Left lung (tissue), 10 donors: ENCODE measurements around the gene SMPDL3A. TPM values are rescaled to one million over a fixed set of nuclear protein-coding genes. Genes with fewer than 3 reads are reported as not detected.
A peak's percentile ranks its signal among the peaks of the same experiment; 100 is the strongest.

ENCODE experiments used
- ATAC-seq: fragments of 200-7000 bp; cut with Tn5 transposase; one replicate; pipeline ENCODE4 v1.9.1; 2020; ENCODE audit warnings: moderate library complexity
- DNase-seq, 4 donors: peaks; one replicate each; pipeline ENCODE4 v3.0.0-alpha.2; 2013 to 2020
- H3K27ac ChIP-seq, 2 donors: fragments of 200-600 bp; sonication (generic) in 1 of 2; one replicate each; pipeline versions ENCODE4 v1.5.0 to v1.8.0; 2020 to 2021
- H3K27me3 ChIP-seq, 2 donors: fragments of 200-600 bp; sonication (generic) in 1 of 2; one replicate each; pipeline versions ENCODE4 v1.5.0 to v1.8.0; 2020 to 2021
- H3K36me3 ChIP-seq, 2 donors: fragments of 200-600 bp; sonication (generic) in 1 of 2; one replicate each; pipeline versions ENCODE4 v1.5.0 to v1.8.0; 2020 to 2021
- H3K4me1 ChIP-seq, 2 donors: fragments of 200-600 bp; one replicate each; pipeline ENCODE4 v1.8.0; 2021
- H3K4me3 ChIP-seq, 2 donors: fragments of 200-600 bp; sonication (generic) in 1 of 2; one replicate each; pipeline versions ENCODE4 v1.5.0 to v1.8.0; 2020 to 2021; ENCODE audit warnings: mild to moderate bottlenecking in 1 of 2
- H3K9me3 ChIP-seq, 2 donors: fragments of 200-600 bp; sonication (generic) in 1 of 2; one replicate each; pipeline versions ENCODE4 v1.5.0 to v1.8.0; 2020 to 2021
- intact Hi-C, 2 donors: fragments of 100-400 bp; cut with DNase I; formaldehyde crosslinking; loops; one replicate each; pipeline versions ENCODE4 v1.11.2 to v1.14.2; 2022
- polyA plus RNA-seq, 6 donors: library from polyadenylated mRNA; unstranded; fragments of 120-200 nt; gene quantifications; one replicate each; pipeline ENCODE4 v1.2.1, GENCODE V29; 2013; ENCODE audit not compliant: insufficient read length in 6 of 6
- total RNA-seq, 2 donors: library from RNA; stranded (reverse); fragmentation: NEBNext Ultra II Directional; extraction: Animal tissue kit (Norgen Biotek cat#: 25700); gene quantifications; one replicate each; pipeline ENCODE4 v1.2.1, GENCODE V29; 2021
- TF ChIP-seq, protein P1 (sequence below), 2 donors: fragments of 200-600 bp; sonication (generic) in 1 of 2; IDR thresholded peaks; one replicate each; pipeline versions ENCODE4 v1.5.0 to v1.8.0; 2021; ENCODE audit warnings: antibody characterized with exemption in 2 of 2
- donor health status: DM: no; HTN: yes; CAD: no.
- donor health status: DM: no; HTN: no; CAD: no.

SMPDL3A gene
- total and polyA plus RNA-seq, 8 donors, result 27.4 to 56.4 (median 42.3) TPM

DNA sequence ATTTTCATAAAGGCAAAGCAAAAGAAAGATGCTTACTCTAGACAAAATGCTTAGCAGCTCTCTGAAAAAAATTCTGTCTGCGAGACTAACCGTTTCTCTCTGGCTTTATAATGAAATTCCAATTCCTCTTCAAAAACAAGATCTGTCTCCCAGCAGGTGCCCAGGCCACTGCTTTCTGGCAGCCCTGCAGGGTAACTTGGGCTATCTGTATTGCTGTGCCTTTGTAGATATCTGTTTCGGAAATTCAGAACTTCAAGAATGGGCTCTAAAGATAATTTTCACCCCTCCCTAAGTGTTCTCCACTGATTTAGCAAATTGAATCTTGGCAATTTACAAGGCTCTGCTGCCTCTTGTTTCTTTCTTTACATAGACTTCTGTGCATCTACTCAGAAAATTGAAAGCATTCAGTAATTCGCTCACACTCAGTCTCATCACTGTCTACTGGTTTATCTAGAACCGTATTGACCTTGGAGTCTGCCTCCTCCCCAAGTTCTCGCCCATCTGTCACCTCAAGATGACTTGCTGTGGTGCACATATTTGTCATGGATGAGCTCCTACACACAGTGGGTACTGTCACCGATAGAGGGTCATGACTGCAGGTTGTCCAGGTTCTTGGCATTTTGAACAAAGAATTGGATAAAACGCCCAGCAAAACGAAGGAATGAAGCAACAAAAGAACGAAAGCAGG is 35.9 kb upstream of the SMPDL3A start:
- H3K9me3 ChIP-seq, result no peaks in the 10 kb centered on the region
- H3K4me1 ChIP-seq, result peaks cover 0 to 28% of the 10 kb centered on the region in 2 donors
- H3K36me3 ChIP-seq, result no peaks in the 10 kb centered on the region
- TF ChIP-seq, protein P1, sequence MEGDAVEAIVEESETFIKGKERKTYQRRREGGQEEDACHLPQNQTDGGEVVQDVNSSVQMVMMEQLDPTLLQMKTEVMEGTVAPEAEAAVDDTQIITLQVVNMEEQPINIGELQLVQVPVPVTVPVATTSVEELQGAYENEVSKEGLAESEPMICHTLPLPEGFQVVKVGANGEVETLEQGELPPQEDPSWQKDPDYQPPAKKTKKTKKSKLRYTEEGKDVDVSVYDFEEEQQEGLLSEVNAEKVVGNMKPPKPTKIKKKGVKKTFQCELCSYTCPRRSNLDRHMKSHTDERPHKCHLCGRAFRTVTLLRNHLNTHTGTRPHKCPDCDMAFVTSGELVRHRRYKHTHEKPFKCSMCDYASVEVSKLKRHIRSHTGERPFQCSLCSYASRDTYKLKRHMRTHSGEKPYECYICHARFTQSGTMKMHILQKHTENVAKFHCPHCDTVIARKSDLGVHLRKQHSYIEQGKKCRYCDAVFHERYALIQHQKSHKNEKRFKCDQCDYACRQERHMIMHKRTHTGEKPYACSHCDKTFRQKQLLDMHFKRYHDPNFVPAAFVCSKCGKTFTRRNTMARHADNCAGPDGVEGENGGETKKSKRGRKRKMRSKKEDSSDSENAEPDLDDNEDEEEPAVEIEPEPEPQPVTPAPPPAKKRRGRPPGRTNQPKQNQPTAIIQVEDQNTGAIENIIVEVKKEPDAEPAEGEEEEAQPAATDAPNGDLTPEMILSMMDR (IDR thresholded peaks at IDR 0.05), result no peak
- peak overlapping the region; percentile 39 to 53 for H3K27ac ChIP-seq
- intact Hi-C loops, result no loop called here
- H3K27me3 ChIP-seq, result no peaks in the 10 kb centered on the region
- no peak for DNase-seq
- peak; percentile 36 for ATAC-seq
- H3K4me3 ChIP-seq, result peak overlapping the region in 1 of 2 donors; percentile 23

DNA sequence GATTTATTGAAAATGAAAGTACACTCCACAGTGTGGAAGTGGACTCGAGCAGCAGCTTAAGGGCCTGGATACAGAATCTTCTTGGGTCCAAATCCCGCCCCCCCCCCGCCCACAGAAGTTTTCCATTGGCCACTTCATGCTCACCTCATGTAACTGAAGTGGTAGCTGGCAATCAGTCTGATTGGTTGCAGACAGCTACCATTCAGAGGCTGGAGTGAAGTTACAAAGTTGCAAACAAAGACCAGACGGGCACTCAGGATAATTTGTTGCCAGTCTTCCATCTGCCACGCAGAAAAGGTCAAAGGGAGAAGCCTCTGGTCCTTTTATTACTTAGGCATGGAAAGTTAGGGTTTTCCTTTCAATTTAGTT is 35.4 kb upstream of the SMPDL3A start:
- TF ChIP-seq, protein P1 (IDR thresholded peaks at IDR 0.05), result no peak
- intact Hi-C loops, result no loop called here
- H3K27ac ChIP-seq, result peak overlapping the region in 1 of 2 donors; percentile 63
- H3K4me3 ChIP-seq, result peak overlapping the region in 1 of 2 donors; percentile 23
- H3K9me3 ChIP-seq, result no peaks in the 10 kb centered on the region
- DNase-seq (no peak), ATAC-seq (peak; percentile 83)
- H3K27me3 ChIP-seq, result no peaks in the 10 kb centered on the region
- H3K36me3 ChIP-seq, result no peaks in the 10 kb centered on the region
- peaks cover 0 to 28% of the 10 kb centered on the region in 2 donors for H3K4me1 ChIP-seq

DNA sequence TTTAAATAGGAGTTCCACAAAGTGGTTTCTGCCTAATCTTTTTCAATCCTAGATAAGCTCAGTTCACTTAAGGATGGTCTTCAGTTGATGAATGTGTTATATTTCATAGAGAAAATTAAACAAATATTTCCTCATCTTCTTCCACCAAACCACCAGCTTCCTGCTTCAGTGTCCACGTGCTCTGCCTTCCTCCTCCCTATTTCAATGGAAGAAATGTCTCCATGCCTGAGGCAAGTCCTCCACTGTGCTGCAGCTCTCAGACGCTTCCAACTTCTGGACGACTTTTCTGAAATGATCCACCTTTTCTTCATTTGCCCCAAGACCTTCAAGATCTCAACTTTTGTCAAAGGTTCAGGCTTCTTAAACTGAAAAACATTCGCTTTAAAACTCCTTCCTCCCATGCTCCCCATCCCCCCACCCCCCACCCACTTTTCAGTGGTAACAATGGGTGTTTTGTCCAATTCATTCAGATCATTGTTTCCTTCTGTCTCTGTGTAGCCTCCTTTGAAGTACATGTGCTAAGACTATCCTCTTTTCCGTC is 34.8 kb upstream of the SMPDL3A start:
- peak overlapping the region in 1 of 2 donors; percentile 63 for H3K27ac ChIP-seq
- intact Hi-C loops, result no loop called here
- no peaks in the 10 kb centered on the region for H3K9me3 ChIP-seq

DNA sequence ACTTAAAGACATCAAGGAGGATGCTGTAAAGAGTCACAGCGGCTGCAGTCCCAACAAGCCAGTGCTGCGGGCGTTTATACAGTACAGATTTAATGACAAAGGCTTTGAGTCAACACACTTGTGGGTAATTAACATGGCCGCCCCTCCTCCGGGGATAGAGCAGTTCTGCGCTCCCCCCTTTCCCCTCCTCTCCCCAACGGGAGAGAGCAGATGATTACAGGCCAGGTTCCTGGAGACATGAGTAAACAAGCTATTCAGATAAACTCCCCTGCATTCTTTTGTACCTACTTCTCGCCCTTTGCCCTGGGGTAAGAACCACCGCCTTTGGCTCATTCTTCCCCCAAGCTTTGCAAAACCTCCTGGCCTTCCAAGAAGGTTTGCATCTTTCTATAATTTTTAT is 33.2 kb upstream of the SMPDL3A start:
- Histone ChIP-seq H3K27ac (no peak overlapping the region), H3K4me1 (peaks cover 0 to 30% of the 10 kb centered on the region in 2 donors), H3K36me3 (no peaks in the 10 kb centered on the region), H3K27me3 (no peaks in the 10 kb centered on the region), H3K4me3 (no peak overlapping the region), H3K9me3 (no peaks in the 10 kb centered on the region)
- intact Hi-C loops, result no loop called here
- no peak for ATAC-seq
- DNase-seq, result no peak
- TF ChIP-seq, protein P1 (IDR thresholded peaks at IDR 0.05), result no peak

More for the DNA sequence above, 34.8 kb upstream of the SMPDL3A start:
- H3K4me1 ChIP-seq, result peaks cover 0 to 28% of the 10 kb centered on the region in 2 donors
- H3K4me3 ChIP-seq, result peak overlapping the region in 1 of 2 donors; percentile 1
- no peaks in the 10 kb centered on the region for H3K27me3 ChIP-seq
- H3K36me3 ChIP-seq, result no peaks in the 10 kb centered on the region
- TF ChIP-seq, protein P1 (IDR thresholded peaks at IDR 0.05), result no peak
- no peak for DNase-seq
- peak; percentile 20 for ATAC-seq

DNA sequence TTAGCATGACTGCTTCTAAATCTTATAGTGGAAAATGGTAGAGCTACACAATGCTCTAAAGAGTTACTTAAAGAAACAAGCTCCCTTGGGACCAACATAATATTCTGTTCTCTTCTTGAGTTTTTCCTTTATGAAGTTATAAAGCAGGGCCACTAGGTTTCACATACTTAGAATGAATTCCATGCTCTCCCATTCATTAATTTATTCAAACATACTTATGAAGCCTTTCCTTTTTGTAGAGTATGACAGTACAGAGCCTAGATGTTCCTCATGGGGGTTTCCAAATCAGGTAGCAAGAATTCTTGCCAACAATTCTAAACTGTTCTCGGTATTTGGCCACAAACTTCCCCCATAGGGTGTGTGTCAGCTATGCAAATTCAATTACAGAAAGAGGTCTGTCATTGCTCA is 30.1 kb upstream of the SMPDL3A start:
- ATAC-seq (no peak), DNase-seq (no peak)
- no peaks in the 10 kb centered on the region for H3K27me3 ChIP-seq
- H3K4me1 ChIP-seq, result peaks cover 0 to 19% of the 10 kb centered on the region in 2 donors
- H3K36me3 ChIP-seq, result no peaks in the 10 kb centered on the region
- peak overlapping the region in 1 of 2 donors; percentile 53 for H3K27ac ChIP-seq
- H3K4me3 ChIP-seq, result no peak overlapping the region
- intact Hi-C loops, result no loop called here
- H3K9me3 ChIP-seq, result no peaks in the 10 kb centered on the region
- TF ChIP-seq, protein P1 (IDR thresholded peaks at IDR 0.05), result no peak
